Body of pancreas (tissue), 4 donors: Measurements from ENCODE around the gene CEP85L. TPM values are rescaled to one million over a fixed set of nuclear protein-coding genes. Genes with fewer than 3 reads are reported as not detected.
A peak's percentile ranks its signal among the peaks of the same experiment; 100 is the strongest.

ENCODE experiments used
- ATAC-seq: fragments of 150-250 bp; one replicate; pipeline ENCODE4 v1.9.1; 2016
- DNase-seq, 4 donors: peaks; one replicate each; pipeline ENCODE4 v3.0.0-alpha.2; 2019
- H3K27ac ChIP-seq, 4 donors: fragments of 200-600 bp; sonication (generic); 1 replicate in 3 of 4; 2 replicates in 1 of 4; pipeline versions ENCODE4 v1.5.1 to v1.6.1; 2016 to 2019; ENCODE audit warnings: mild to moderate bottlenecking in 1 of 4, mixed read lengths in 1 of 4, moderate library complexity in 1 of 4
- H3K27me3 ChIP-seq, 2 donors: fragments of 200-600 bp; sonication (generic); one replicate each; pipeline ENCODE4 v1.6.0; 2016; ENCODE audit warnings: mild to moderate bottlenecking in 1 of 2
- H3K36me3 ChIP-seq, 2 donors: fragments of 200-600 bp; sonication (generic); replicated peaks in 1 of 2; 2 replicates each; pipeline ENCODE4 v1.5.1; 2016; ENCODE audit warnings: low read depth in 2 of 2; ENCODE audit not compliant: insufficient read depth in 1 of 2
- H3K4me1 ChIP-seq: fragments of 200-600 bp; sonication (generic); one replicate; pipeline ENCODE4 v1.6.0; 2016
- H3K4me3 ChIP-seq, 2 donors: fragments of 200-600 bp; sonication (generic); 1 replicate in 1 of 2; 2 replicates in 1 of 2; pipeline ENCODE4 v1.5.1; 2016 to 2019
- H3K9me3 ChIP-seq, 3 donors: fragments of 200-600 bp; sonication (generic); 1 replicate in 2 of 3; 2 replicates in 1 of 3; pipeline ENCODE4 v1.5.1; 2016
- CTCF ChIP-seq, 7 experiments: fragments of 450-650 bp in 4 of 7; fragments of 200-600 bp in 3 of 7; sonication (generic) in 3 of 7; IDR thresholded peaks; one replicate each; pipeline ENCODE4 v1.5.1; 2016 to 2019; ENCODE audit warnings: antibody characterized with exemption in 7 of 7
- POLR2A ChIP-seq, 3 donors: fragments of 450-650 bp; IDR thresholded peaks; one replicate each; pipeline ENCODE4 v1.6.1; 2016; ENCODE audit warnings: antibody characterized with exemption in 3 of 3, mild to moderate bottlenecking in 2 of 3
- WGBS, 2 donors: methylation state at CpG; one replicate each; pipeline ENCODE4 v1.1.5; 2017; 5-methylcytosine and 5-hydroxymethylcytosine counted together
- intact Hi-C: fragments of 100-400 bp; cut with DNase I; formaldehyde crosslinking; loops from one replicate; pipeline ENCODE4 v1.15.1; 2023
- total RNA-seq, 2 donors: library from RNA; depleted of rRNA; stranded (reverse); fragments of >200 nt; gene quantifications; one replicate each; pipeline ENCODE4 v1.1.0, GENCODE V29; 2016

The CEP85L gene
- total RNA-seq: 1 to 10 TPM; 8.2 to 9.9 TPM

GRCh38 chr6:118651282-118652050 is at the start of gene CEP85L:
Gene CEP85L, minus strand, starts transcription at chr6:118651591. Its CDS starts 322 bp downstream, at chr6:118651269.
- peak within 1 kb of the TSS; percentile 76 to 99 (median 97) for H3K27ac ChIP-seq
- H3K27me3 ChIP-seq: no peaks in the 10 kb centered on the region
- intact Hi-C loops: no loop called here
- no peaks in the 10 kb centered on the region for H3K9me3 ChIP-seq
- ATAC-seq: peak; percentile 97
- TF ChIP-seq POLR2A (IDR thresholded peaks at IDR 0.05) (peak; percentile 92 to 94 (median 94)), CTCF (IDR thresholded peaks at IDR 0.05) (no peak)
- peak; percentile 91 to 96 (median 94) for DNase-seq
- H3K4me3 ChIP-seq: peak within 1 kb of the TSS; percentile 69 to 87
- H3K4me1 ChIP-seq: peaks cover 16% of the 10 kb centered on the region
- no peaks in the 10 kb centered on the region for H3K36me3 ChIP-seq
- 0% methylated on average over 9 to 54 of the region's 77 CpGs for WGBS, 2 donors

- H3K9me3 ChIP-seq: no peaks in the 10 kb centered on the region
- 82 to 85% methylated on average over 2 of the region's 2 CpGs for WGBS, 2 donors
- H3K36me3 ChIP-seq: no peaks in the 10 kb centered on the region
- no peak for DNase-seq
- intact Hi-C loops: no loop called here
- no peaks in the 10 kb centered on the region for H3K4me1 ChIP-seq
- H3K27me3 ChIP-seq: no peaks in the 10 kb centered on the region
- TF ChIP-seq POLR2A (IDR thresholded peaks at IDR 0.05) (no peak), CTCF (IDR thresholded peaks at IDR 0.05) (no peak)
- H3K27ac ChIP-seq: no peak overlapping the region
- no peak for ATAC-seq
- no peak overlapping the region for H3K4me3 ChIP-seq
These were observed 49.1 kb upstream of the CEP85L start for GRCh38 chr6:118700531-118700930.

GRCh38 chr6:118697554-118697953 is 46.2 kb upstream of the CEP85L start:
- 65 to 74% methylated on average over 3 of the region's 3 CpGs for WGBS, 2 donors
- Histone ChIP-seq H3K36me3 (no peaks in the 10 kb centered on the region), H3K4me1 (no peaks in the 10 kb centered on the region), H3K4me3 (no peak overlapping the region), H3K27ac (no peak overlapping the region), H3K9me3 (no peaks in the 10 kb centered on the region), H3K27me3 (no peaks in the 10 kb centered on the region)
- intact Hi-C loops: no loop called here
- DNase-seq (no peak), ATAC-seq (no peak)
- TF ChIP-seq CTCF (IDR thresholded peaks at IDR 0.05) (no peak), POLR2A (IDR thresholded peaks at IDR 0.05) (no peak)

GRCh38 chr6:118696271-118696670 is 44.9 kb upstream of the CEP85L start:
- no peaks in the 10 kb centered on the region for H3K9me3 ChIP-seq
- ATAC-seq (no peak), DNase-seq (no peak)
- no peak overlapping the region for H3K4me3 ChIP-seq
- WGBS, 2 donors: 67 to 82% methylated on average over 1 of the region's 1 CpG
- no peaks in the 10 kb centered on the region for H3K4me1 ChIP-seq
- H3K27me3 ChIP-seq: no peaks in the 10 kb centered on the region
- H3K27ac ChIP-seq: no peak overlapping the region
- TF ChIP-seq POLR2A (IDR thresholded peaks at IDR 0.05): no peak
- intact Hi-C loops: no loop called here
- no peaks in the 10 kb centered on the region for H3K36me3 ChIP-seq

GRCh38 chr6:118693562-118693961 is 42.2 kb upstream of the CEP85L start:
- DNase-seq (no peak), ATAC-seq (no peak)
- no peaks in the 10 kb centered on the region for H3K9me3 ChIP-seq
- intact Hi-C loops: no loop called here
- no peaks in the 10 kb centered on the region for H3K4me1 ChIP-seq
- TF ChIP-seq POLR2A (IDR thresholded peaks at IDR 0.05) (no peak), CTCF (IDR thresholded peaks at IDR 0.05) (no peak)
- 25 to 39% methylated on average over 1 of the region's 1 CpG for WGBS, 2 donors
- H3K36me3 ChIP-seq: no peaks in the 10 kb centered on the region
- H3K27me3 ChIP-seq: no peaks in the 10 kb centered on the region
- H3K27ac ChIP-seq: no peak overlapping the region
- no peak overlapping the region for H3K4me3 ChIP-seq
